Suprapubic skin (tissue), 3 donors: ENCODE data around the gene STIM1.

Experiments used
- EP300 ChIP-seq: sonication (generic); formaldehyde crosslinking; IDR thresholded peaks from one replicate; pipeline ENCODE4 v1.6.1; 2017; ENCODE audit warnings: antibody characterized with exemption
- TF ChIP-seq, protein P1 (sequence below), 2 donors: fragments of 200-600 bp in 1 of 2; fragments of 450-650 bp in 1 of 2; sonication (generic) in 1 of 2; IDR thresholded peaks; one replicate each; pipeline ENCODE4 v1.5.1; 2016 to 2019; ENCODE audit warnings: antibody characterized with exemption in 2 of 2, mild to moderate bottlenecking in 1 of 2, moderate library complexity in 1 of 2

DNA sequence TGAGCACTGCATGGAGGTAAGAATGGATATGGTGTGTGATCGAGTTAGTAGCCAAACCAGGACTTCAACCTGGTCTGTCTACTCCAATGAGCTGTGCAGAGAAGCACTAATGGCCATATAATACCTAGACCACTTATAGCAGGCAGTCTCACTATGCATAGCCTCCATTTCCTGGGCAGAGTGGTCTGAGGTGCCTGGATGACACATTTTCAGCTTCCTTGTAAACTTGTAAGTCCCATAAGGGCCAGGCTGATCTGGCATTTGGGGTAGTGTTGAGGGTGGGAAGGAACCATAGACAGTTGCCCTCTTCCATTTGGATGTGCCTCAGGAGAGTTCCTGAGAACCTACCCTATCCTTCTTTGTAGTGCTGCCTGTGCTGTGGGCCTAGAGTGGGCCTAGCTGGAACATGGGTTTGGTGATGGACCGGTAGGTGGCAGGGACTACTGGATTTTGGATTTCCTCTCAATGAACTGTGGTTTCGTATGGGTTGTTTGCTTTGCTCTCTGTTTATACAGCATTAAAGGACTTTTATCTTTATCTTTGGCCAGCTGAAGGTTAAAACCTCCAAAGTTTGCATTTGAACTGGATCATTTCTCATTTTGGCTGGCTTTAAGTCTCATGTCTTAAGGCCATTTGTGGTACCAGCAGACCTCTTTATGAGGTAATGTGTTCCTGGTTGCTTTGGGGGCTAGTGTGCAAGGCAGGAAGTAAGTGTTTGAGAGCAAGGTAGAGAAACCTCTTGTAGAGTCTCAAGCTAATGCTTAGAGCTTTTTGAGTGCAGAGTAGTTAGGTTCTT lies 86.9 kb downstream of the STIM1 start:
- TF ChIP-seq, protein P1, sequence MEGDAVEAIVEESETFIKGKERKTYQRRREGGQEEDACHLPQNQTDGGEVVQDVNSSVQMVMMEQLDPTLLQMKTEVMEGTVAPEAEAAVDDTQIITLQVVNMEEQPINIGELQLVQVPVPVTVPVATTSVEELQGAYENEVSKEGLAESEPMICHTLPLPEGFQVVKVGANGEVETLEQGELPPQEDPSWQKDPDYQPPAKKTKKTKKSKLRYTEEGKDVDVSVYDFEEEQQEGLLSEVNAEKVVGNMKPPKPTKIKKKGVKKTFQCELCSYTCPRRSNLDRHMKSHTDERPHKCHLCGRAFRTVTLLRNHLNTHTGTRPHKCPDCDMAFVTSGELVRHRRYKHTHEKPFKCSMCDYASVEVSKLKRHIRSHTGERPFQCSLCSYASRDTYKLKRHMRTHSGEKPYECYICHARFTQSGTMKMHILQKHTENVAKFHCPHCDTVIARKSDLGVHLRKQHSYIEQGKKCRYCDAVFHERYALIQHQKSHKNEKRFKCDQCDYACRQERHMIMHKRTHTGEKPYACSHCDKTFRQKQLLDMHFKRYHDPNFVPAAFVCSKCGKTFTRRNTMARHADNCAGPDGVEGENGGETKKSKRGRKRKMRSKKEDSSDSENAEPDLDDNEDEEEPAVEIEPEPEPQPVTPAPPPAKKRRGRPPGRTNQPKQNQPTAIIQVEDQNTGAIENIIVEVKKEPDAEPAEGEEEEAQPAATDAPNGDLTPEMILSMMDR (IDR thresholded peaks at IDR 0.05): no peak
- no peak for TF ChIP-seq EP300
